Fibroblast of villous mesenchyme (primary cell): Measurements from ENCODE around the gene TAX1BP3. TPM values are rescaled to one million over a fixed set of nuclear protein-coding genes. Genes with fewer than 3 reads are reported as not detected.

Experiments
- DNase-seq: peaks from one replicate; pipeline ENCODE4 v3.0.0-alpha.2; 2010; ENCODE audit warnings: low read depth
- H3K4me3 ChIP-seq: 2 replicates; pipeline ENCODE4 v1.5.1; 2011; ENCODE audit warnings: low read depth, mild to moderate bottlenecking, low read length
- total RNA-seq: library from RNA; depleted of rRNA; stranded (reverse); fragments of >200 nt; gene quantifications from 2 replicates; pipeline ENCODE4 v1.2.3, GENCODE V29; 2012
- TF ChIP-seq, protein P1 (sequence below): IDR thresholded peaks from 2 replicates; pipeline ENCODE4 v1.5.1; 2012; ENCODE audit warnings: low read depth, mild to moderate bottlenecking, low read length; ENCODE audit not compliant: insufficient read depth

Gene TAX1BP3
- total RNA-seq, 1 donor = 228 TPM

DNA sequence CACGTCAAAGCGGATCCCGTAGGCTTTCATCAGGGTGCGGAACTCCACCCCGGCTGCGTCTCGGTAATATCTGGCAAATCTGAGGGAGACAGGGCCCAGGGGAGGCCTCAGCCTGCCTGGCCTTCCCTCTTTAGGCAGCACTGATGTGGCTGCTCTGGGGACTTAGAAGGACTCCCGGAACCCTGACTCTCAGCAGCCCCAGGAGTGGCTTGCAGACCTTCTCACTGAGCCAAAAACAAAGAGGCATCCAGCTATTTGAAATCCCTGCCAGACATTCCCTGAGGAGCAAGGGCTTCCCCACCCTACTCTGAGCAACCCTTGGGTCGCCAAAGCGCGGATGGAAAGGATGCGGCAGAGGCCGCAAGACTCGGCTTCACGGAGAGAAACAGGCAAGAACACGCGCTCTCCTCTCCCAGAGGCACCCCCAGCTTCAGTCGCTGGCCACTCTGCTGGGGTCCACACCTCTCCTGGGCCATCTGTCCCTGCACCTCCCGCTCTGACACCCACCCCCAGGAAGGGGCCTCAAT is 19.7 kb upstream of the TAX1BP3 start:
- TF ChIP-seq, protein P1, sequence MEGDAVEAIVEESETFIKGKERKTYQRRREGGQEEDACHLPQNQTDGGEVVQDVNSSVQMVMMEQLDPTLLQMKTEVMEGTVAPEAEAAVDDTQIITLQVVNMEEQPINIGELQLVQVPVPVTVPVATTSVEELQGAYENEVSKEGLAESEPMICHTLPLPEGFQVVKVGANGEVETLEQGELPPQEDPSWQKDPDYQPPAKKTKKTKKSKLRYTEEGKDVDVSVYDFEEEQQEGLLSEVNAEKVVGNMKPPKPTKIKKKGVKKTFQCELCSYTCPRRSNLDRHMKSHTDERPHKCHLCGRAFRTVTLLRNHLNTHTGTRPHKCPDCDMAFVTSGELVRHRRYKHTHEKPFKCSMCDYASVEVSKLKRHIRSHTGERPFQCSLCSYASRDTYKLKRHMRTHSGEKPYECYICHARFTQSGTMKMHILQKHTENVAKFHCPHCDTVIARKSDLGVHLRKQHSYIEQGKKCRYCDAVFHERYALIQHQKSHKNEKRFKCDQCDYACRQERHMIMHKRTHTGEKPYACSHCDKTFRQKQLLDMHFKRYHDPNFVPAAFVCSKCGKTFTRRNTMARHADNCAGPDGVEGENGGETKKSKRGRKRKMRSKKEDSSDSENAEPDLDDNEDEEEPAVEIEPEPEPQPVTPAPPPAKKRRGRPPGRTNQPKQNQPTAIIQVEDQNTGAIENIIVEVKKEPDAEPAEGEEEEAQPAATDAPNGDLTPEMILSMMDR = no peak
- DNase-seq = no peak
- no peak overlapping the region for H3K4me3 ChIP-seq

DNA sequence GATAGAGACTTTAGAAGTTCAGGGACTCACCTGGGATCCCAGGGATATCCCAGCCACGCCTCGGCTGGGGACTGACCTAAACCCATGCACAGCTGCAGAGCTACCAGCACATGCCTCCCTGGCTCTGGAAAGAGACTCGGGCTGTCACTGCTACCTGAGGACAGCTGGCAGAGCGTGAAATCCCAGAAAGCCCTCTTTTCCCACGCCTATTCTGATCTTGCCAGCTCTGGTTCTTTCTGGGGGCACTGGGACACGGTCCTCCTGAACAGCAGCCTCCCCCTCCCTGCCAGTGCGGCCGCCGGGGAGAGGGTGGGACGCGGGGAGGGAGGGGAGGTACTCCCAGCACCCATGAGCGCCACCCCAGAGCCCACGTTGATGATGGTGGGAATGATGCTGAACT is 16.8 kb upstream of the TAX1BP3 start:
- no peak overlapping the region for H3K4me3 ChIP-seq
- DNase-seq = no peak
- TF ChIP-seq, protein P1 = no peak

DNA sequence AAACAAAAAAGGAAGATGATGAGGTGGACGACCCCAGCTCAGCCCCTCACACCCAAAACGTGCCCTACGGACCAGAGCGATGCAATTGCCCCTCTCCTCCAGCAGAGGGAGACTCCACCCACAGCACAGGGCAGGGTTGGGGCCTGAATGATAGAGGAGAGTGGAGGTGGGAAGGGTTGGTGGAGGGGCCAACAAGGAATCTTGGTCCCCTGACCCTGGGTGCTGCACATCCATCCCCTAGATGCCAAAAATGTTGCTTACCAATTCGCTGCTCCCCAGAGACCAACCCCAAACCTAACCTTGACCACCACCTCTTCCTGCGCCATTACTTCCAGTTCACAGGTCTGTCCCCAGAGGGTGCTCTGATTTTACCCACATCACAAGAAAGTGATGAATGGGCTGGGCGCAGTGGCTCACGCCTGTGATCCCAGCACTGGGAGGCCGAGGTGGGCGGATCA is 14.7 kb upstream of the TAX1BP3 start:
- DNase-seq = peak; percentile 28
- H3K4me3 ChIP-seq = no peak overlapping the region
- TF ChIP-seq, protein P1 = peak; percentile 99

DNA sequence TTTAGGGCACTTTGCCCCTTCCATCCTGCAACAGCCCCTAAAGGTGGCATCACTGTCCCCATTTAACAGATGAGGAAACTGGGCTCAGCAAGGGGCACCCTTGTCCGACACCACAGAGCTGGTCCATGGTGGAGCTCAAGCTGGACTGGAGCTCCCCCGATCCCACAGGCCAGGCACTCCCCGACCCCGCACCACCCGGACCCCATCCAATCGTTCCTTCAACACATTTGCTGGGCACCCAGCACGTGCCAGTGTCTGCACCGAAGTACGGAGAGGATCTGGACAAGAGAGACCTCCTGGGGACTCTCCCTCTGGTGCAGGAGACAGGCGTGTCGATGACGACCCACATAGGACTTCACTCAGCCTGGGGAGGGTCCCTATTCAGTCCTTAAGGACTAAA is 13.7 kb upstream of the TAX1BP3 start:
- no peak for DNase-seq
- no peak overlapping the region for H3K4me3 ChIP-seq
- TF ChIP-seq, protein P1 = no peak

DNA sequence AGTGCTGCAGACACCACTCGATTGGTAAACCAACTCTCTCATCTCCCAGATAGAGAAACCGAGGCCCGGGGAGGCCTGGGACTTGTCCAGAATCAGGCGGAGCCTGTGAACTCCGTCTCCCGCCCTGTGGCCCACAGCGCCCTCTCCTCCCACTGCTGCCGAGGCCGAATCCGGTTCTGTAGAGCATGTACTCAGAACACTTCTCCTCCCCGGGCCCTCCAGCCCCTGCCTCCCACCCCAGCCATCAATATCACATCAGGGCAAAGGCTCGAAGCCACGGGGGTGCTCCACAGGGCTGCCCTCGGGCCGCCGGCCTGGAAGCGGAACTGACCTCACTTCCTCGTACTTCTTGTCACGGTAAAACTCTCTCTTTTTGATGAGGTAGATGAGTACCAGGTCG is 13.2 kb upstream of the TAX1BP3 start:
- no peak for DNase-seq
- no peak overlapping the region for H3K4me3 ChIP-seq
- TF ChIP-seq, protein P1 = no peak

DNA sequence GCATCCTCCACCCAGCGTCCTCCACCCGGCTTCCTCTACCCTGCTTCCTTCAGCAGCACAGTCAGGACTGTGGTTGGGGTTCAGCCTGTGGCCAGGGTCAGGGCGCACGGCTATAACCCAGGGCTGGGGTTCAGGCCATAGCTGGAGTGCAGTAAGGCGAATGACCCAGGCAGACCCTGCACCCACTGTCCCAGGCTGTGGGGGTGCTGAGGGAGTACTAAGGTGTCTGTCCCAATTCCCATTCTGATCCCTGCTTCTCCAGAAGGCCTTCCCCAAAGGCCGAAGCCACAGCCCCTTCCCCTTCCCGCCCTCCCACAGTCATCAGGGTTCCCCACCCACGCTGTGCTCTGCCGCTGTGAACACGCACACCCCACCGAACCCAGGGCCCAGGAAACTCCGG is 12.7 kb upstream of the TAX1BP3 start:
- TF ChIP-seq, protein P1 = no peak
- no peak overlapping the region for H3K4me3 ChIP-seq
- no peak for DNase-seq

DNA sequence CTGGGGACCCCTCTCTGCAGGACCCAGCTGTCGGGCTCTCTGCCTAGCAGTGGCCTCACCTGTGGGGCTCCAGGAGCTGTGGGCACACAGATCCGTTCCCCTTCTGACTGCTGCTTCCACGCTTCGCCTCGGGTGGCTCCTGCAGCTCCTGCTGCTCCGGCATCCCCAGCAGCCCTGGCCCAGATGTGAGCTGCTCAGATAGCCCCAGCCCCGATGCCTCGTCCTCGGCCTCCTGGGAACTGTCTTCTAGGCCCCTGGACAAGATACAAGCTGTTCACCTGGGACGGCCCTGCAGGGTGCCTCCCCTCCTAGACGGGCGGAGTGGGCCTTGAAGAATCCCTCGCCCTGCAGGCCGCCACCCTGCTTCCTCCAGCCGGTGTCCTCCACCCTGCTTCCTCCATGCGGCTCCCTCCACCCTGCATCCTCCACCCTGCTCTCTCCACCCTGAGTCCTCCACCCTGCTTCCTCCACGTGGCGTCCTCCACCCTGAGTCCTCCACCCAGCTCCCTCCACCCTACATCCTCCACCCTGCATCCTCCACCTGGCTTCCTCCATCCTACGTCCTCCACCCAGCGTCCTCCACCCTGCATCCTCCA is 11.3 kb upstream of the TAX1BP3 start:
- TF ChIP-seq, protein P1 = no peak
- DNase-seq = no peak

More for the DNA sequence above, 11.3 kb upstream of the TAX1BP3 start:
- H3K4me3 ChIP-seq = no peak overlapping the region
